Astrocyte of the hippocampus (primary cell): ENCODE measurements around the gene OARD1.
A peak's percentile ranks its signal among the peaks of the same experiment; 100 is the strongest.
"Not testable (repeated sequence)": the region's sequence is repeated elsewhere in the genome, so short reads cannot be mapped to it uniquely, and the experiment has no call there.

Source experiments
- DNase-seq: peaks from one replicate; pipeline ENCODE4 v3.0.0; 2011; ENCODE audit warnings: low read depth, low spot score

OARD1 gene

GRCh38 chr6:41071923-41072835 lies at the start of gene OARD1:
Gene OARD1 (minus strand): TSS chr6:41072356. CDS start chr6:41071634, 722 bp downstream.
- peak; percentile 100 for DNase-seq

- no peak for DNase-seq
These were observed 47.9 kb upstream of the OARD1 start for GRCh38 chr6:41120058-41120457.

- DNase-seq, result no peak
These were observed 47.4 kb upstream of the OARD1 start for GRCh38 chr6:41119508-41119907.

- DNase-seq, result not testable (repeated sequence)
These were observed 42.9 kb upstream of the OARD1 start for GRCh38 chr6:41115027-41115426.

- DNase-seq, result no peak
These were observed 38.9 kb upstream of the OARD1 start for GRCh38 chr6:41111017-41111416.

- no peak for DNase-seq
These were observed 31.7 kb upstream of the OARD1 start for GRCh38 chr6:41103847-41104246.

- DNase-seq, result no peak
These were observed 28.7 kb upstream of the OARD1 start for GRCh38 chr6:41100871-41101287.

- peak; percentile 60 for DNase-seq
These were observed 26.2 kb upstream of the OARD1 start for GRCh38 chr6:41098366-41098765.

- peak; percentile 65 for DNase-seq
These were observed 25.4 kb upstream of the OARD1 start for GRCh38 chr6:41097467-41098090.

- peak; percentile 40 for DNase-seq
These were observed 21.6 kb upstream of the OARD1 start for GRCh38 chr6:41093729-41094128.

GRCh38 chr6:41092421-41093140 lies 20.4 kb upstream of the OARD1 start:
- DNase-seq, result peak; percentile 38

- DNase-seq, result no peak
These were observed 18.9 kb upstream of the OARD1 start for GRCh38 chr6:41090841-41091761.

- peak; percentile 68 for DNase-seq
These were observed 16.3 kb upstream of the OARD1 start for GRCh38 chr6:41088451-41088850.

- no peak for DNase-seq
These were observed 13.0 kb upstream of the OARD1 start for GRCh38 chr6:41085182-41085581.

- no peak for DNase-seq
These were observed 10.9 kb upstream of the OARD1 start for GRCh38 chr6:41083072-41083471.

GRCh38 chr6:41080621-41081020 lies 8.5 kb upstream of the OARD1 start:
- no peak for DNase-seq

- DNase-seq, result no peak
These were observed 6.9 kb upstream of the OARD1 start for GRCh38 chr6:41079080-41079479.

- no peak for DNase-seq
These were observed 5.9 kb upstream of the OARD1 start for GRCh38 chr6:41078101-41078500.

GRCh38 chr6:41077536-41077935 lies 5.4 kb upstream of the OARD1 start:
- DNase-seq, result no peak

GRCh38 chr6:41075651-41076626 lies 3.8 kb upstream of the OARD1 start:
- no peak for DNase-seq
